ENCODE data around the gene WDR77. TPM values are rescaled to one million over a fixed set of nuclear protein-coding genes. Genes with fewer than 3 reads are reported as not detected.

WDR77 gene
- total RNA-seq, 1 experiment from 2014 or later, result 62.1 TPM

DNA sequence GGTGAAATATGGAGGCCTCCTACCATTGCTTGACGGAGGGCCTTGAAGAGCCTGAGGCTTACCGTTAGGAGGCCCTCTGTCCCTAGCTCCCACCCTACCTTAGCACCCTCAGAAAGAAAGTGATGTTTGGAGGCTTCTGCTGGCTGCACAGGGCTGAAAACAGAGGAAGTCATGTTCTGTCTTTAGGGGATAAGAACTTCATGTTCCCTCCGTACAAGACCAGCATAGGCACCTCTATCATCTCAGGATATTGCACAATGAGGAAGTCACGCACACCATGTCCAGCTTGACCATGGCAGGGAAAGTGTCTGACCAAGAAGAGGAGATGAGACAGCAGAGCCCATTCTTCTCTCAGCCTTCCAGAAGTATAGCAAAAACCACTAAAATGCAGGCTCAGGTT, 40.5 kb upstream of the WDR77 start:
- no peaks in the 10 kb centered on the region for H3K9me3 ChIP-seq (ENCODE audit: low read length)
- H3K4me2 ChIP-seq (ENCODE audit: low read length), result no peak overlapping the region
- POLR2A ChIA-PET (ENCODE audit: unreplicated experiment), result no interaction called here
- no peak overlapping the region for H3K27ac ChIP-seq (ENCODE audit: low read length)
- H3K79me2 ChIP-seq (ENCODE audit: low read length), result no peaks in the 10 kb centered on the region
- no peak overlapping the region for H3K4me3 ChIP-seq (ENCODE audit: low read length)
- intact Hi-C loops (cut with micrococcal nuclease), result no loop called here
- no peak overlapping the region for H2AFZ ChIP-seq (ENCODE audit: low read length)
- no peaks in the 10 kb centered on the region for H3K9me2 ChIP-seq (replicated peaks; ENCODE audit: low read length)
- H3F3A ChIP-seq (ENCODE audit: low read length, unreplicated experiment), result no peaks in the 10 kb centered on the region
- no TSS peak for BruUV-seq (replicated peaks)
- CTCF ChIA-PET, result no interaction called here
- DNase-seq (no peak), ATAC-seq (no peak)
- no peaks in the 10 kb centered on the region for H3K36me3 ChIP-seq (ENCODE audit: low read depth, low read length)
- no peak overlapping the region for H3K9ac ChIP-seq (ENCODE audit: low read length)
- H3K27me3 ChIP-seq (ENCODE audit: low read length), result peaks cover 14% of the 10 kb centered on the region
- H3K4me1 ChIP-seq (ENCODE audit: insufficient read depth, low read length), result peaks cover 9% of the 10 kb centered on the region
- no peaks in the 10 kb centered on the region for H4K20me1 ChIP-seq (ENCODE audit: low read length)
- TF ChIP-seq EZH2phosphoT487 (IDR thresholded peaks at IDR 0.05; ENCODE audit: borderline replicate concordance, low read length) (no peak), EZH2 (IDR thresholded peaks at IDR 0.05; ENCODE audit: low read length, unreplicated experiment) (no peak)
- TF ChIP-seq, protein P1, sequence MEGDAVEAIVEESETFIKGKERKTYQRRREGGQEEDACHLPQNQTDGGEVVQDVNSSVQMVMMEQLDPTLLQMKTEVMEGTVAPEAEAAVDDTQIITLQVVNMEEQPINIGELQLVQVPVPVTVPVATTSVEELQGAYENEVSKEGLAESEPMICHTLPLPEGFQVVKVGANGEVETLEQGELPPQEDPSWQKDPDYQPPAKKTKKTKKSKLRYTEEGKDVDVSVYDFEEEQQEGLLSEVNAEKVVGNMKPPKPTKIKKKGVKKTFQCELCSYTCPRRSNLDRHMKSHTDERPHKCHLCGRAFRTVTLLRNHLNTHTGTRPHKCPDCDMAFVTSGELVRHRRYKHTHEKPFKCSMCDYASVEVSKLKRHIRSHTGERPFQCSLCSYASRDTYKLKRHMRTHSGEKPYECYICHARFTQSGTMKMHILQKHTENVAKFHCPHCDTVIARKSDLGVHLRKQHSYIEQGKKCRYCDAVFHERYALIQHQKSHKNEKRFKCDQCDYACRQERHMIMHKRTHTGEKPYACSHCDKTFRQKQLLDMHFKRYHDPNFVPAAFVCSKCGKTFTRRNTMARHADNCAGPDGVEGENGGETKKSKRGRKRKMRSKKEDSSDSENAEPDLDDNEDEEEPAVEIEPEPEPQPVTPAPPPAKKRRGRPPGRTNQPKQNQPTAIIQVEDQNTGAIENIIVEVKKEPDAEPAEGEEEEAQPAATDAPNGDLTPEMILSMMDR (conservative IDR thresholded peaks at IDR 0.05; ENCODE audit: low read depth, low read length), result no peak

DNA sequence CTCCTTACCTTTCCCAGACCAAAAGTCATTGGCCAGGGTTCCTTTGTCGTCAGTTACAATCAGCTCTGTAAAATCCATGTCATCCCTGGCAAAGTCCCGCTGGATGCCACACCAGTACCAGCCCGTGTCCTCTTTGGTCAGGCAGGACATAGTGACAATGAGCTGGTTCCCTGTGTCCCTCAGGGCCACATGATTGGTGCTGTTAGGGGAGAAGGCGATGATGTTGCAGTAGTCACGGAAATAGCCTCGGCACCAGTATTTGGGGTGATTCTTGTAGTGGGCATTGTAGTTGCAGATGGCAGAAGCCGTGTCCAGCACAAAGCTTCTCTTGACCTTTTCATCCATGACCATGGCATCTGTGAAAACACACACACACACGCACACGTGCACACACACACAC, 39.6 kb upstream of the WDR77 start:
- Histone ChIP-seq H3K4me3 (ENCODE audit: low read length) (no peak overlapping the region), H3K4me2 (ENCODE audit: low read length) (no peak overlapping the region), H3K9ac (ENCODE audit: low read length) (no peak overlapping the region), H3K27me3 (ENCODE audit: low read length) (peaks cover 8% of the 10 kb centered on the region), H3F3A (ENCODE audit: low read length, unreplicated experiment) (no peaks in the 10 kb centered on the region), H2AFZ (ENCODE audit: low read length) (no peak overlapping the region), H3K27ac (ENCODE audit: low read length) (no peak overlapping the region), H4K20me1 (ENCODE audit: low read length) (no peaks in the 10 kb centered on the region), H3K36me3 (ENCODE audit: low read depth, low read length) (no peaks in the 10 kb centered on the region), H3K9me3 (ENCODE audit: low read length) (no peaks in the 10 kb centered on the region), H3K79me2 (ENCODE audit: low read length) (no peaks in the 10 kb centered on the region), H3K9me2 (replicated peaks; ENCODE audit: low read length) (no peaks in the 10 kb centered on the region), H3K4me1 (ENCODE audit: insufficient read depth, low read length) (peaks cover 9% of the 10 kb centered on the region)
- POLR2A ChIA-PET (ENCODE audit: unreplicated experiment), result no interaction called here
- ATAC-seq (no peak), DNase-seq (no peak)
- TF ChIP-seq EZH2phosphoT487 (IDR thresholded peaks at IDR 0.05; ENCODE audit: borderline replicate concordance, low read length) (no peak), EZH2 (IDR thresholded peaks at IDR 0.05; ENCODE audit: low read length, unreplicated experiment) (no peak)
- TF ChIP-seq, protein P1 (conservative IDR thresholded peaks at IDR 0.05; ENCODE audit: low read depth, low read length), result no peak
- BruUV-seq (replicated peaks), result no TSS peak
- CTCF ChIA-PET, result no interaction called here
- intact Hi-C loops (cut with micrococcal nuclease), result no loop called here

DNA sequence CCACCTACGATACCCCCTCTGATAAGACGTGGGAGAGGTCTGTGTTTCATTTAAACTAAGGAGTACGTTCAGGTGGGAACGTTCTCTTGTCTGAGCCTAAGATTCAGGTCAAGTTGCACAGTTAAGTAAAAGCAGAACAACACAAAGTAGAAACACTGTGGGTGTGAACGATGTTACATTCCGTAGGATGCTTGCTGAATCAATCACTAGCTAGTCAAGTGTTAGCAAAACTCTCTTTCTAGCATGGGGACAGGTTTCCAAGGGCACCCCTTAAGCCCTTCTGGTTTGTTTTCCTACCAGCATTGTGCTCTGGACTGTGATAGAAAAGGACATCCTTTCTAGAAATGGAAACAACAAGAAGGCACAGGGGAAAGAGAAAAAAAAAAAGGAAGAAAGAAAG, 38.1 kb upstream of the WDR77 start:
- ChIA-PET CTCF (no interaction called here), POLR2A (ENCODE audit: unreplicated experiment) (no interaction called here)
- Histone ChIP-seq H3K9ac (ENCODE audit: low read length) (no peak overlapping the region), H3K4me1 (ENCODE audit: insufficient read depth, low read length) (peaks cover 9% of the 10 kb centered on the region), H3K9me2 (replicated peaks; ENCODE audit: low read length) (no peaks in the 10 kb centered on the region), H3K27me3 (ENCODE audit: low read length) (no peaks in the 10 kb centered on the region), H3K4me3 (ENCODE audit: low read length) (no peak overlapping the region), H3K9me3 (ENCODE audit: low read length) (no peaks in the 10 kb centered on the region), H2AFZ (ENCODE audit: low read length) (no peak overlapping the region), H4K20me1 (ENCODE audit: low read length) (no peaks in the 10 kb centered on the region), H3K27ac (ENCODE audit: low read length) (no peak overlapping the region), H3K36me3 (ENCODE audit: low read depth, low read length) (no peaks in the 10 kb centered on the region), H3F3A (ENCODE audit: low read length, unreplicated experiment) (no peaks in the 10 kb centered on the region), H3K4me2 (ENCODE audit: low read length) (no peak overlapping the region), H3K79me2 (ENCODE audit: low read length) (no peaks in the 10 kb centered on the region)
- TF ChIP-seq, protein P1 (conservative IDR thresholded peaks at IDR 0.05; ENCODE audit: low read depth, low read length), result no peak
- no peak for TF ChIP-seq EZH2 (IDR thresholded peaks at IDR 0.05; ENCODE audit: low read length, unreplicated experiment)
- TF ChIP-seq EZH2phosphoT487 (IDR thresholded peaks at IDR 0.05; ENCODE audit: borderline replicate concordance, low read length), result no peak
- no peak for ATAC-seq
- DNase-seq, result no peak
- intact Hi-C loops (cut with micrococcal nuclease), result no loop called here
- BruUV-seq (replicated peaks), result no TSS peak

All from PC-3 (cell line).